NCI-H1105 treated with DMSO at 0.1 percent for 48 hours (cell line): Measurements from ENCODE around the gene RAP1GAP.

ENCODE experiments used
- DNase-seq: peaks from one replicate; lab custom pipeline; 2025; lab: John Stamatoyannopoulos, UW

RAP1GAP gene

DNA sequence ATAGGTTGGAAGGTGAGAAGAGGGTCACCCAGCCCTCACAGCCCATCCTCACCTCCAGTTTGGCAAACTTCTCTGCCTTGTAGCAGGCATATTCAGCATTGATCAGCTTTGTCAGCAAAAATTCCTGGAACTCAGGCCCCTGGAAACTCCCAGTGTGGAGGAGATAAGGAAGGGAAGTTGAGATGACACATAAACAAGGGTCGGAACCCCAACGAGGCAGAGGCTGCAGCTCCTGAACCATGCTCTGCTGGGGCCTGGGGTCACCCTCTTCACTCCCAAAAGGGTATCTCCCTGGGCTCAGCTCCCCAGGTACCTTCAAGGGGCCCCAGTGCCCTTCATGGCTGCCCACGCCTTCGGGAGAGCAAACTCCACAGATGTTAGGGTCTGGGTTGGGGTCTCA, 60.4 kb downstream of the RAP1GAP start:
- DNase-seq: no peak

DNA sequence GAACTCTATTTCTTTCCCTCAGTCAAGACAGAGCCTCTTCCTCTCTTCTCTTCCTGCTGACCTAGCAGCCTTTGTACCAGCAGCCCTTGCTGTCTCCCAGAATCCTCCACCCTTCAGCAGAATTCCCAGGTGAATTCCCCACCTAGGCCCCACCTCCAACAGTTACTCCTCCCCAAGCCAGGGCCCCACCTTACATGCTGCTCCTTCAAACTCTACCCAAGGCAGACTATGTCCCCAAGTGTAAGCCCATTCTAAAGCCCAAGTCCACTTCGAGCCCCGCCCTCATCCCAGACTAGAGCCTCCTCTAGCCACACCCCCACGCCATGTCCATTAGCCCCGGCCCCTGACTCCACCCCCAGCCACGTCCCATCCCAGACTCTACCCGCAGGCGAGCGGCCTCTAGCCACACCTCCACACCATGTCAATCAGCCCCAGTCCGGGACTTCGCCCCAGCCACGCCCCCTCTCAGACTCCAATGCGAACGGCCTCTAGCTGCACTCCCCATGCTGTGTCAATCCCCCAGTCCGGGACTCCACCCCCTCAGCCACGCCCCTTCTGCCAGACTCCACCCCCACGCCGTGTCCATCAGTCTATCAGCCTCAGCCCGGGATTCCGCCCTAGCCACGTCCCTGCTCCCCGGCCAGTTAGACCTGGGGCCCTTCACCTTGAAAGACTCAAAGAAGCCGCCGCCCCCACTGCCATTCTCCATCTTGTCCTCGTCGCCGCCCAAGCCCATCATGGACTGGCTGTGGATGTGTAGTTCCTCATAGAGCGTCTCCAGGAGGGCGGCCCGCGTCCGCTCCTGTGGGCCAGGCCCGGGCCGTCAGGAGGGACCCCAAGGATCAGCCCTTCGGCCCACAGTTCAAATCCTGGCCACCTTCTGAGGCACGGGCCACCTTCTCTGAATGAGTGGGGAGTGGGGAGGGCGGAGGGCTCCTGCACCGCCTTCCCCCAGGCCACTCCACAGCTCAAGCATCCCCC, 61.3 kb downstream of the RAP1GAP start:
- DNase-seq: no peak

DNA sequence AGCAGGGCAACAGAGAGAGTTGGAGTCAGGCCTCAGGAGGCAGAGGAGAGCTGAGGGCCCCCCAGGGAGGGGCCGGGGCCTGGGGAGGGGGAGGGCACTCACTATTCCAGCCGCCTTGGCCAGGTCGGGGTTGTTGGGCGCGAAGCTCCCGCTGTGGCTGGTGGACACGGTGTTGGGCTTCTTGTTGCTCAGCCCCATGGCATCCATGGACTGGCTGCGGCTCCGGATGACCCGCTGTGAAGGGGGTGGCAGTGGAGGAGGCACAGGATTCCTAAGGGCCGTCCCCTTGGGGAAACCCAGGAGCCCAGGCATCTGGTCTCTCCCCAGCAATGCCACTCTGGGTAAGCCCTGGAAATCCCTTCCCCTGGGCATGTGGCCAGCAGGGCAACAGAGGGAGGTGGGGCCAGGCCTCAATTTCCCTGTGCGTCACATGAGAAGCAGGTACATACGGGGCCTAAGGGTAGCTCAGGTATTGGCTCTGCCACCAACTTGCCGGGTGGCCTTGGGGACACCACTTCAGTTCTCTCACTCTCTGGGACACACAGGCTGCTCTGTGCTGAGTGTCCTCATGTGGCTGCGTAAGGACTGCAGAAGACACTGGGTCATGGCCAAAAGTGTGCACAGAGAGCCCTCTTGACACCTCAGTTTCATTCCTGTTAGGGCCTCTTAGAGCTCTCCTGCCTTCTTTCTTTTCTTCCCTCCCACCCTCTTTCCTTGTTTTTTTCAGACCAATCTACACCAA, 63.0 kb downstream of the RAP1GAP start:
- no peak for DNase-seq

DNA sequence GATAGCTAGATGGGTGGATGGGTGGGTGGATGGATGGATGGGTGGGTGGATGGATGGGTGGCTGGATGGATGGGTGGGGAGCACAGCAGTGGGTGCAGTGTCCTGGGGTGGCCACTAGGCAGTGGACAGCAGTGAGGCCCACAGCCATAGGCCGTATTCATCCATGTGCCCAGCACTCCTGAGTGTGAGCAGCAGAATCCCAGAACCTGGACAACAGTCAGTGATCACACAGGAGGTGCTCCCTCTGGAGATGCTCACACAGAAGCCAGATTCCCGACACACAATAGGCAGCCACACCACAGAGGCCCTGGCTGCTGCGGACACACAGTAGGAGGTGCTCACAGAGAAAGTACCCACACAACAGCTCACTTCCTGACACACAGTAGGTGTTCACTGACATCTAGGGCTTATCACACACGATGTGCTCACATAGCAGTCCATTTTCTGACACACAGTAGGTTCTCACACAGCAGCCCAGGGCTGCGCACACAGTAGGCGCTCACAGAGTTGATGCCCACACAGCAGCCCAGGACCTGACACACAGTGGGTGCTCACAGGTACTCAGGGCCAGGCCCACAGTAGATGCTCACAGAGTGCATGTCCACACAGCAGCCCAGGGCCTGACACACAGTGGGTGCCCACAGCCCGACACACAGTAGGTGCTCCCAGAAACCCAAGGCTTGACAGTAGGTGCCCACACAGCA, 64.0 kb downstream of the RAP1GAP start:
- no peak for DNase-seq

DNA sequence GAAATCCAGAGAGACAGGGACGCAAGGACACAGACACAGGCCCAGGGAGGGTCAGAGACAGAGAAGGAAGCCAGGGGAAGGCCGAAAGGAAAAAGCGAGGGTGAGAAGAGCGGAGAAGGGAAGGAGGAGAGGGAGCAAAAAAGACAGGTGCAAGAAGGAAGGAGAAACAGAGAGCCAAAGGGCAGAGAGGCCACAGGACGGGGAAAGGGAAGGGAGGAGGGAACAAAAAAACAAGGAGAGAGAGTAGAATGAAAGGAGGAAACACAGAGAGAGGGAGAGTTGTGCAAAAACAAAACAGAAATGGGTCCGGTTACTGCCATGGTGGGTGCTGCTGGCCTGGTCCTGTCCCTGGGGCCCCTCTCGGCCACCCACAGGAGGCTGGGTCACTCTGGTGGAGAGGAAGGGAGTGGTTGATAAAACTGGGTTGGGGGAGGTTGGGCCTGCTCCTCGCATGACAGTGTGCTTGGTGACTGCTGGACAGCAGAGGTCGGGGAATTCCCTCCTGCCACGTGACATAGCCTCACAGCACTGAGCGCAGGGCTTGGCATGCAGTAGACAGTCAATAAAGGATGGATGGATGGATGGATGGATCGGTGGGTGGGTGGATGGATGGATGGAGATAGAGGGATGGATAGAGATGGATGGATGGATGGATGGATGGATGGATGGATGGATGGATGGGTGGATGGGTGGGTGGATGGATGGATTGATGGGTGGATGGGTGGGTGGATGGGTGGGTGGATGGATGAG, 64.8 kb downstream of the RAP1GAP start:
- DNase-seq: no peak

DNA sequence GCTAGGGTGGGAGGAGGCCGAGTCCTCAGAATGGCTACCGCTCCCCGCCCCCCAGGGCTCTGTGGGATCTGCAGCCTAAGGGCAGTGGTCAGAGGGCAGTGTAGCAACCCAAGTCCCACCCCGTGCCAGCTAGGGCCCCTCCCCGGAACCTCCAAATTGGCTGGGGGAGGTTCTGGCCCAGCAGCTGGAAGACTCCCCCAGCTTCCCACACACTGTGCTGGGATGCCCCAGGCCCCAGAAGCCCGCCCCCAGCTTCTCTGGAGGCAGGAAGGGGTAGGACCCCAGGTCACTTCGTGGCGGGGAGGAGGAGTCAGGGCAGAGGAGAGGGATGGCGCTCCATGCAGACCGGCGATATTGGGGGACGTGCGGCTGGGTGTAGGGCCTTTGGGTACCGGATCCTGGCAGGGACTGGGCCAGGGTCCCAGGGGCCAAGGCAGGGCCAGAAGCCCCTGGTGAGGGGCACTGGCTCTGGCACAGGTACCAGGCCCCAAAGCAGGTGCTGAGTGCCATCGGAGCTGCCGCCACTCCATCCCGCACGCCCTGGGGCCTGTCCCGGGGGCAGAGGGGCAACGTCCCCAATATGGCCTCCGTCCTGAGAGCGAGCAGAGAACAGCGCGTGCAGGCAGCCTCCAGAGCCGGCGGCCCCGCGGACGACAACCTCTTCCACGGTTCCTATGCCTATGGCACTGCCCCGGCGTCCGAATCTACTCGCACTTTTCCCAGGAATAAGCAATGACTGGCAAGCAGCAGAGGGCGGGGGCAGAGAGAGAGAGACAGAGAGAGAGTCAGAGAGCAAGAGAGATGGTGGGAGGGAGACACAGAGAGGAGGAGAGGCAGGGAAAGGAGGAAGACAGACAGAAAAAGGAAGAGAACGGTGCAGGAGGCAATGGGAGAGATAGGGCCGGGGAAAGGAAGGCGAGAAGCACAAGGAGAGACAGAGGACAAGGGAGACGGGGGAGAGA, 65.7 kb downstream of the RAP1GAP start:
- DNase-seq: no peak

DNA sequence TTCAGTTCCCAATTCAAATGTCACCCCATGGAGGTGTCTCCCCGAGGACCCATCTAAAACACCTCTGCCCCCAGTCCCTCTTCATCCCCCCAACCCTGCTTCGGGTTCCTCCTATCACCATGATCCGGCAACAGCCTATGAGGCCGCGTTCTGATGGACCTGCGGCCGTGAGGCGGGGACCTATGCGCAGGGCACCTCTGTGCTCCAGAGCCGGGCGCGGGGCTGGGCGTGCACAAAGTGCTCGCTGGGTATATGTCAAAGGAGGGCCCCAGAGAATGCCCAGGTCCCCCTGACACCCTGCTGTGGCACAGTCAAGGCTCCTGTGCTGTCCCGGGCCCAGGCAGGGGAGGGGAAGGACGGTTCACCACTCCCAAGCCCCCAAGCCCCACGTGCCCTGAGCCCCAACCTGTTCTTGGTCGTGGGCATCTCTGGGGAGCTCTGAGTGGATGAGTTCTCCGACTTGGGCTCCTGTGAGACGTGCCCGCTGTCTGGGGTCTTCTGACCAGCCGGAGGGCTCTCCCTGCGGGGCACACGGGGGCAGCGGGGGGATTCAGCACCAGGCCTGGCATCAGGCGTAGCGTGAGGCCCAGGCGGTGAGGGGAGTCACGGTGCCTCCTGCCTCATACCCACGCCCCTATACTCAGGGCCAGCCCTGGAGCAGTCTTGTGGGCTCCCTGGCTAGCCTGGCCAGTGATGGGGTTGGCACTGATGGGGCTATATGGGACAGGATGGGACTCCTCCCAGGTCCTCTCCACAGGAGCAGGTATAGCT, 67.7 kb downstream of the RAP1GAP start:
- DNase-seq: no peak

DNA sequence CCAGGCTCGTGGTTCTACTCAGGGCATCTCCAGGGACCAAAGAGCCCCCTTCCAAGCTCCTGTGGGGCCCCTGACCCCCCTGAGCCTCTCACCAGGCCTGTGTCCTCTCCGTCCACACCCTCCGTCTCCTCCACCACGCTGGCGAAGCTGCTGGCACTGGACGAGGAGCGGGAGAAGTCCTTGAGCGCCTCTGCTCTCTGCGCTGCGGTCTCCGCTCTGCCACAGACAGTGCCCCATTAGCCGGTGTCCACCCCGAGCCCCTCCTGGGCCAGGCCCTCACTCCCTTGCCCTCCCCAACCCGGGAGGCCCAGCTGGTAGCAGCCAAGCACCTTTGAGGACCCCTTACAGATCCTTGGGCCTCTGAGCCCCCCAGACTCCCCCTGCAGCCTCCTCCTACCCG, 69.8 kb downstream of the RAP1GAP start:
- no peak for DNase-seq

DNA sequence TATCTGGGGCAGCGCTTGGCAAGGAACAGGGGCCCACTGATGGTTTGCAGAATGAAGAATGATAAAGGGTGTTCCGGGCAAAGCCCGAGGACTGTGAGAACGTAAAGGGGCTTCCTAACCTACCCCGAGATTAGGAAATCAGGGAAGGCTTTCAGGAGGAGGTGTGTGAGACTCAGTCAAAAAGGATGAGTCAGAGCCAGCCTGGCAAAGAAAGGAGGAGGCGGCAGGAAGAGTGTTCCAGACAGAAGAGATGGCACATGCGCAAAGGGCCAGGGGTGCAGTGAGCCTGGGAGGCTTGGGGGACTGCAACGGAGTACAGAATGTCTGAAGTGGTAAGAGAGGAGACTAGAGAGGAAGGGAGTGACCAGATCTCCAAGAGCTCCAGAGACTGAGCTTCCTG, 70.3 kb downstream of the RAP1GAP start:
- no peak for DNase-seq

DNA sequence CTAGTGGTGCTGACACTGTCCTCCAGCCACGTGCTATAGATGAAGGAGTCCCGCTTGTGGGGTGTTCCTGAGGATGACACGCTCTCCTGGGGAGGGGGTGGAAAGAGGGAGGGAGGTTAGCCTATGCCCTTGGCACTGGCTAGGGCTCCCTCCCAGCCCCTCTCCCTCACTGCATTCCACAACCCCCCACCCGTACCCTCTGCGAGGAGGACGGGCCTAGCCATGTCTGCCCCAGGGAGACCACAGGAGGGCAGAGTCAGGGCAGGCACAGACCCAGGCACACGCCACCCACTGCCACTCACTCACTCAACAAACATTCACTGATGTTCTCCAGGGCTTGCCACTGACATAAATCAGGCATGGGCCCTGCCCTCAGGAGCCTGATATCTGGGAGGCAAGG, 70.7 kb downstream of the RAP1GAP start:
- no peak for DNase-seq

DNA sequence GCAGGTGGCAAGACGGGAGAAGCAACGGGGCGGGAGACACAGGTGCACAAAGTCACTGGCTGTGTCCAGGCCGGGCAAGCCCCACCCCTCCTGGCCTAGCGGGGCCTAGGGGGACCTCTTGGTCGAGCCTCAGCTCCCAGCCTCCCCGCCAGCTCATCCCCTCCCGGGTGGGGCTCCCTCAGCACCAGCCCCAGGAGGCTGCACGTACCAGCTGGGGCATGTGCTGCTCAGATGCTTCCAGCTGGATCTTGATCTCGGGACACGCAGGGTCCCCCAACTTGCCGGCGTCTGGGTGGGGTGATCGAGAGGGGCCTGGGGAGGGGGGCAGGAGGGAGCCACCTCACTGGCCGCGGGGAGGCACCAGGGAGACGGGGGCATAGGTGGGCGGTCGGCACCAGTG, 71.4 kb downstream of the RAP1GAP start:
- DNase-seq: no peak

DNA sequence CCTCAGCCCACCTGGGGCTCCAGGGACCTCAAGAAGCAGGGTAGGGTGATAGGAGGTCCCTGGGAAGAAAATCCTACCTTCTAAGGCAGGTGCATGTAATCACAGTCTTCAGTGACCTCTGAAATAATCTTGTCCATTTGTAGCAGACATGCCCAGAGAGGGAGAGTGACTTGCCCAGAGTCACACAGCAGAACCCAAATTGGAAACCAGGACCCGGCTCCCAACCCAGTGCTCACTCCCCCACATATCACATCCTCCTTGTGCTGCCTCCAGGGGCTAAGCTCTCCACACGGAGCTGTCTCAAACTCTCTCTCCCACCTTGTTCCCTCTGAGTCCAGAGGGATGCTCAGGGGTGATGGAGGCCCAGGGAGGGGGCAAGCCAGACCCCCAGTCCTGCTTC, 72.5 kb downstream of the RAP1GAP start:
- no peak for DNase-seq

DNA sequence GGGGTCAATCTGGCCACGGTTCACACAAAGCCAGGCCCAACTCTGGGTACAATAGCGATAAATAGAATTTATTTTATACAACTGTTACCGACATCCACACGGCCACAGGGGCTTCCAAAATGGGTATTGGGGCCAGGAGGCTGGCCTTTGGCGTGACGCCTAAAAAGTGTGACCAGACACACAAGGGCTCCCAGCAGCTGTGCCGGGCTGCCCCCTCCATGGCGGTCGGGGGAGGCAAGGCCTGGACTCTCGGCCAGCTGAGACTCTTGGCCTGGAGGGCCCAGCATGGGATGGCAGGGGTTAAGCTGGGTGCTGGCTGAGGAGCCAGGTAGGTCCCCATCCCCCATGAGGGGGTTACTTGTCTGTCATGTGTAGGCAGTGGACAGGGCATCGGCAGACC, 73.0 kb downstream of the RAP1GAP start:
- DNase-seq: no peak

DNA sequence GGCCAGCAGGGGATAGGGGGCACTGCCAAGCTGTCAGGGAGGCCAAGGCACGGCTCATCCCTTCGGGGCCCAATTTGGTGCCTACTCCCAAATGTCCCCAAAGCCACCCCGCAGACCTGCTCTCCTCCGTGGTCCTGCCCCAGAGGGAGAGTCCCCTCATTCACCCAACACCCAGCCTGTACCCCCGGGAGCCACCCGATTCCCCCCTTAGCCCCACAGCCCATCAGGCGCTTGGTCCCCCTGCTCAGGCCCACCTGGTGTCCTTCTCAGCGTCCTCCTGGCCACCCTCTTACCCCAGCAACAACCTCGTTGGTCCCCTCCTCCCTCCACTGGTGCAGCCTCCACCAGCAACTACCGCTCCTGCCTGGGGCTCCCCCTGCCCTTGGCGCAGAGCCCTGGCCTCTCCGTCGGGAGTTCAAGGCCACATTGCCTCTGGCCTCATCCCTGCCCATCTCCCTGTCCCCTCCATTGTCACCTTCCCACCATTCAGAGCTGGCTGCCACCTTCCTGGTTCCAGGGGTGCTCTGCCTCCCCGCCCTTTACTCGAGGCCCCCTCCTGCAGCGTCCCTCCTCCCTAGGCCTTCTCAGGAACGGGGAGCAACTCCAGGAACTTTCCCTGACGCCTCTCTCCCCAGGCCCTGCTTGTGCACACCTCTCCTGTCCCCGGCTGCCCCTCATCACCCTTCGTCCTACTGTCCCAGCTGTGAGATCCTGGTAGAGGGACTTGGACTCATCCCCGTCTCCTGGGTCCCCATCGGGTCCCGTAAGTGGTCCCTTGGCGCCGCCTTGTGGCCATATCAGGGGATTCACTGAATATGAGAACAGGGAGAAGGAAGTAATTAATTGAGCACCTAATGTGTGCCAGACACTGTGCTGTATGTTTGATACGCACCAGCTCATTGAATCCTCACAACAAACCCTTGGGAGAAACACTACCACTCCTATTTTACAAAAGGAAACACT, 73.9 kb downstream of the RAP1GAP start:
- DNase-seq: no peak

DNA sequence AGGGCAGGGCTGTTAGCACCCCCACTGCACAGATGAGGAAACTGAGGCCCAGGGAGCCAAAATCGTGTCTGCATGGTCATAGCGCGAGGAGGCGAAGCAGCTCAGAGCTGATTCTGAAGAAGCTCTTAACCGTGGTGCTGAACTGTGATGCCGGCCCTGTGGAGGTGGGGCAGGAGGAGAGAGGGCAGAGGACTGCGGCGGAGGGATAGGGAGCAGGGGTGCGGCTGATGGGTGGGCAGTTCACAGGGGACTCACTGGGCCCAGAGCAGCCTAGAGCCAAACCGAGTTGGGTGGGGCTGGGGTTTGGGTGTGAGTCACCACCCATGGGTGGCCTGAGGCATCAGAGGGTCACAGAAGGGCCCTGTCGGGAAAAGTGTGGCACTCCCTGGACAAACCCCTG, 74.7 kb downstream of the RAP1GAP start:
- no peak for DNase-seq

DNA sequence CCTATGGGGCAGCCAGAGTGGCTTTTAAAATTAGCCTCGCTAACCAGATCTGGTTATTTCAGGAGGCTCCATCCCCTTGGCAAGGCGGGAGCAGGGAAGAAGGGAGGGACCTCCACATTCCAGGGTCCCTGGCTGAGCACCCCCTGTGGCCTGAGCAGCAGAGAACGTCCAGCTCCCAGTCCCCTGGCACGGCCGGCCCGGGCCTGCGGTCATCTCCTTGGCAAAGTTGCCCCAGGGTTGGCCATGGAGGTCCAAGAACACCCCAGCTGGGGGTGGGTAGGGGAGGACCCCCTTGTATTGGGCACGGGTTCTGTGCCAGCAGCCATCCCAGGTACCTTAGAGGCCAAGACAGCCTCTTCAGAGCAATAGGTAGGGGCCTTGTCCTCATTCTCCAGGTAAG, 75.9 kb downstream of the RAP1GAP start:
- DNase-seq: no peak

DNA sequence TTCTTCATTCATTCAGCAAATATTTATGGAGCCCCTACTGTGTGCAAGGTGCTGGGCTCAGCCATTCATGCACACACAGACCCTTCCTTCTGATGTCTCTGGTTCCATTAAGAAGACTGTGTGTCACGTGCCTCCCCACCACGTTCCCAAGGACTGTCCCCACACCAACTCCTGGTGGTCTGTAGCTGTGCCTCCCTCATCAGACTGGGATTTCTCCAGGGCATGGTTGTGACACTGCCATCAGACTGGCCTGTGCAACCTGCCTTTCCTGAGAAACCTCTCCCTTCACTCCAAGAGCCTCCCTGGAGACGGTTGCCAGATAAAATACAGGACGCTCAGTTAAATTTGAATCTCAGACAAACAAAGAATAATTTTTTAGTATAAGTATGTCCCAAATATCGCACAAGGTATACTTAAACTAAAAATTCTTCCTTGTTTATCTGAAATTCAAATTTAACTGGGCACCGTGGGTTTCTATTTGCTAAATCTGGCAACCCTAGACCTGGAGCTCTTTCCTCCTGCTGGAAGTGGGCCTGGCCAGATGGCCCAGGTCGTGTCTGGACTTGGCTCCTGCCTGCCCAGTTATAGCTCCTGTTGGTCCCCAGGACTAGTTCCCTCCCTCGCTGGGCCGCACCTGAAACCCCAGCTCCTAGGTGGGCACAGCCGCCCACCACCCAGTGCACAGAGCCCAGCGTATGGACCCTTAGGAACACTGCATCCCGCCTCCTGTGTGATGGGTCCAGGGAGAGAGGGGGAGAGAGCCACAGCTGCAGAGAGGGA, 76.9 kb downstream of the RAP1GAP start:
- no peak for DNase-seq

DNA sequence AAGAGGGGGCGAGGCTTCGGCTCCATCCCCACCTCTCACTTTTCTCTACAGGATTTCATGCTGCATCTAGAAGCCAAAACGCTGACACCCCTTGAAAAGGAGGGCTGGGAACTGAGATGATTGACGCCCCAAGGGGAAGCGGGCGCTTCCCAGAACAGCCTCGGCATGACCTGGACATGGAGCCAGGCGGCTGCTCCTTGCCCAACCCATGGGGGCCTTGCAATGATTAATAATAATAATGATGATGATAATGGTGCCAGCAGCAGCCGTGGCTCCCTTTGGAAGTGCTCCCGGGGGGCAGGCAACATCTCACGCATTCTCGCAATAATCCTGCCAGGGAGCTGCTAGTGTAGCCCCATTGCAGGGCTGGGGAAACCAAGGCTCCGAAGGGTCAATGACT, 78.2 kb downstream of the RAP1GAP start:
- no peak for DNase-seq
